Body of pancreas (tissue), 4 donors: ENCODE data around the gene RAB40C.

ENCODE experiments used
- CTCF ChIP-seq, 7 experiments: fragments of 450-650 bp in 4 of 7; fragments of 200-600 bp in 3 of 7; sonication (generic) in 3 of 7; IDR thresholded peaks; one replicate each; pipeline ENCODE4 v1.5.1; 2016 to 2019; ENCODE audit warnings: antibody characterized with exemption in 7 of 7
- POLR2A ChIP-seq, 3 donors: fragments of 450-650 bp; IDR thresholded peaks; one replicate each; pipeline ENCODE4 v1.6.1; 2016; ENCODE audit warnings: antibody characterized with exemption in 3 of 3, mild to moderate bottlenecking in 2 of 3

- TF ChIP-seq CTCF (IDR thresholded peaks at IDR 0.05) (no peak), POLR2A (IDR thresholded peaks at IDR 0.05) (no peak)
These were observed 42.0 kb downstream of the RAB40C start for GRCh38 chr16:631808-632358.
